Kidney epithelial cell (primary cell): ENCODE data around the gene DLGAP4. TPM values are rescaled to one million over a fixed set of nuclear protein-coding genes. Genes with fewer than 3 reads are reported as not detected.

Experiments used
- DNase-seq: peaks from one replicate; pipeline ENCODE4 v3.0.0-alpha.2; 2010; ENCODE audit warnings: low read depth
- H3K27me3 ChIP-seq: 2 replicates; pipeline ENCODE4 v1.6.0; 2011; ENCODE audit warnings: low read length; ENCODE audit not compliant: control insufficient read depth, insufficient read depth
- H3K36me3 ChIP-seq: 2 replicates; pipeline ENCODE4 v1.5.1; 2011; ENCODE audit warnings: low read length; ENCODE audit not compliant: control insufficient read depth, insufficient read depth
- H3K4me3 ChIP-seq: 2 replicates; pipeline ENCODE4 v1.5.1; 2011; ENCODE audit warnings: low read depth, mild to moderate bottlenecking, control low read depth, low read length
- total RNA-seq: library from RNA; depleted of rRNA; stranded (reverse); fragments of >200 nt; gene quantifications from 2 replicates; pipeline ENCODE4 v1.2.3, GENCODE V29; 2015
- TF ChIP-seq, protein P1 (sequence below): IDR thresholded peaks from 2 replicates; pipeline ENCODE4 v1.5.1; 2011; ENCODE audit warnings: mild to moderate bottlenecking, moderate library complexity, low read length, control low read depth, inconsistent platforms; ENCODE audit not compliant: insufficient read depth, poor library complexity, severe bottlenecking

The DLGAP4 gene
- total RNA-seq, 1 donor from 2014 or later, result 78.4 TPM

DNA sequence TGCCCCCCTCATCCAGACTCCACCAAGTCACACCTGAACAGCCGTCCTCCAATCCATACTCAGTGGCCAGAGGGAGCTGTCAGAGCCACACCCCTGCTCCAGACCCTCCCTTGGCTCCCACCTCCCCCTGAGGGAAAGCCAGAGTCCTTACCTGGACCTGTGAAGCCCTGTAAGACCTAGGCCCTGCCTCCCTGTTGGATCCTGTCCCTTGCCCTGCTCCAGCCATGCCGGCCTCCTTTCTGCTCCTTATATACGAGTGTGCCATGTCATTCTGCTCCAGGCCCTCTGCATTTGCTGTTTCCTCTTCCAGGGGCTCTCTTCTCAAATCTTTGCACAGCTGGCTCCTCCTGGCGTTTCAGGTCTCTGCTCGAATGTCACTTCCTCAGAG lies 134.9 kb downstream of the DLGAP4 start:
- H3K36me3 ChIP-seq, result no peaks in the 10 kb centered on the region
- TF ChIP-seq, protein P1, sequence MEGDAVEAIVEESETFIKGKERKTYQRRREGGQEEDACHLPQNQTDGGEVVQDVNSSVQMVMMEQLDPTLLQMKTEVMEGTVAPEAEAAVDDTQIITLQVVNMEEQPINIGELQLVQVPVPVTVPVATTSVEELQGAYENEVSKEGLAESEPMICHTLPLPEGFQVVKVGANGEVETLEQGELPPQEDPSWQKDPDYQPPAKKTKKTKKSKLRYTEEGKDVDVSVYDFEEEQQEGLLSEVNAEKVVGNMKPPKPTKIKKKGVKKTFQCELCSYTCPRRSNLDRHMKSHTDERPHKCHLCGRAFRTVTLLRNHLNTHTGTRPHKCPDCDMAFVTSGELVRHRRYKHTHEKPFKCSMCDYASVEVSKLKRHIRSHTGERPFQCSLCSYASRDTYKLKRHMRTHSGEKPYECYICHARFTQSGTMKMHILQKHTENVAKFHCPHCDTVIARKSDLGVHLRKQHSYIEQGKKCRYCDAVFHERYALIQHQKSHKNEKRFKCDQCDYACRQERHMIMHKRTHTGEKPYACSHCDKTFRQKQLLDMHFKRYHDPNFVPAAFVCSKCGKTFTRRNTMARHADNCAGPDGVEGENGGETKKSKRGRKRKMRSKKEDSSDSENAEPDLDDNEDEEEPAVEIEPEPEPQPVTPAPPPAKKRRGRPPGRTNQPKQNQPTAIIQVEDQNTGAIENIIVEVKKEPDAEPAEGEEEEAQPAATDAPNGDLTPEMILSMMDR, result no peak
- H3K4me3 ChIP-seq, result no peak overlapping the region
- no peak for DNase-seq
- peaks cover 10% of the 10 kb centered on the region for H3K27me3 ChIP-seq

DNA sequence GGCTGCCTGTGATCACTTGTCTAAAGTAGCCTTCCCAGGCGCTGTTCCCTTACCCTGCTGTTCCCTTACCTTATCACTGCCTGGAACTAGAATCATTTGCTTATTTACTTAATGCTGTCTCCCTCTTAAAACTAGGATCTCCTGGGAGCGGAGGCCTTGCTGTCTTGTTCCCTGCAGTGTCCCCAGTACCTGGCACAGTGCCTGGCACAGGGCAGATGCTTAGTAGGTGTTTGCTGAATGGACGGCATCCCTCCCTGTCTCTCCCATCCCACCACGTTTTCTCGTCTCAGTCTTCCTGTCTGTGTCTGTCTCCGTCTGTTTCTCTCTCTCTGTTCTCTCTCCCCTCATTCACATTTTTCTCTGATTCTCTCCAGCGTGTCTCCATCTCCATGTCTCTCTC lies 135.3 kb downstream of the DLGAP4 start:
- Histone ChIP-seq H3K4me3 (no peak overlapping the region), H3K27me3 (peaks cover 7% of the 10 kb centered on the region), H3K36me3 (no peaks in the 10 kb centered on the region)
- DNase-seq, result no peak
- TF ChIP-seq, protein P1, result no peak

DNA sequence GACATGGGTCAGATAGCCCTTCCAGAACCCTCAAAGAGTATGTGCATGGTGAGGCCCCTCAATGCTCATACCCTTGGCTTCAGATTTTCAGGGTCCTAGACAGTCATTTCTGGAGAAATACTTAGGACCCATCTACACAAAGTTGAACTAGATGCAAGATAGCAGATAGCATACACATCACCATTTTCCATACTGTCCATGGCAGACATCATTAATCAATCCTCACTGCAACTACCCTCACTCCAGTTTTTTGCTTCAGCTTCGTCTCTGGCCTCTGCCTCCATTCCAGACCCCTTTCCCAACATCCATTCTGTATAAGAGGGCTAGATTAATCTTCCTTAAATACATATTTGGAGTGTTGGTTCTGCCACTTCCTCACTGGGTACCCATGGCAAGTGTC lies 139.7 kb downstream of the DLGAP4 start:
- no peak for DNase-seq
- TF ChIP-seq, protein P1, result no peak
- Histone ChIP-seq H3K4me3 (no peak overlapping the region), H3K27me3 (peaks cover 4% of the 10 kb centered on the region), H3K36me3 (no peaks in the 10 kb centered on the region)

DNA sequence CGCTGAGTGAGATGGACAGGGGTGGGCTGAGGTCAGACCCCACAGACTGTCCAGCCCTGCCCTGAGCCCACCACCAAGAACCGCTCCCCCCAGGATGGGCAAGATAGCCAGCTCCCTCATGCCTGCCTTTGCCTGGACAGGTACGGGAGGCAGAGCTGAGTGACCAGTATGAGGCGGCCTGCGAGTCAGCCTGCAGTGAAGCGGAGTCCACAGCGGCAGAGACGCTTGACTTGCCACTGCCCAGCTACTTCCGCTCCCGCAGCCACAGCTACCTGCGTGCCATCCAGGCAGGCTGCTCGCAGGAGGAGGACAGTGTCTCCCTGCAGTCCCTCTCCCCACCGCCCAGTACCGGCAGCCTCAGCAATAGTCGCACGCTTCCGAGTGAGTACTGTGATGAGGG lies 140.4 kb downstream of the DLGAP4 start:
- no peak overlapping the region for H3K4me3 ChIP-seq
- DNase-seq, result no peak
- no peaks in the 10 kb centered on the region for H3K36me3 ChIP-seq
- TF ChIP-seq, protein P1, result no peak
- H3K27me3 ChIP-seq, result peaks cover 4% of the 10 kb centered on the region

DNA sequence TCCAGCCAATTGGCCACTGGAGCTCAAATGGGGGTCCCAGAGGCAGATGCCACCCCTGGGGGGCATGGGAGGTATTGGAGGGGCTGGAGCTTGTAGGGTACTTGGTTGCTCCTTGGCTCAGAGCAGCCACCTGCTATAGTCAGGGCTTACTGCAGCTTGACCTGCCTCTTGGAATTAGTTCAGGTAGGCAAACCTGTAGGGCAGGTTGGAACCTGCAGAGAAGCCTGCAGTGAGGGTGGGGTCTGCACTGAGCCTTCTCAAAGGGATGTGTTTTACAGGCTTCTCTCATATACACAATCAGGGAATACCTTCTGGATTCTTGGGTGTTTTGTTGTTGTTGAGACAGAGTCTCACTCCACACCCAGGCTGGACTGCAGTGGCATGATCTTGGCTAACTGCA lies 141.0 kb downstream of the DLGAP4 start:
- TF ChIP-seq, protein P1, result no peak
- no peaks in the 10 kb centered on the region for H3K36me3 ChIP-seq
- no peak overlapping the region for H3K4me3 ChIP-seq
- DNase-seq, result no peak
- peaks cover 4% of the 10 kb centered on the region for H3K27me3 ChIP-seq

DNA sequence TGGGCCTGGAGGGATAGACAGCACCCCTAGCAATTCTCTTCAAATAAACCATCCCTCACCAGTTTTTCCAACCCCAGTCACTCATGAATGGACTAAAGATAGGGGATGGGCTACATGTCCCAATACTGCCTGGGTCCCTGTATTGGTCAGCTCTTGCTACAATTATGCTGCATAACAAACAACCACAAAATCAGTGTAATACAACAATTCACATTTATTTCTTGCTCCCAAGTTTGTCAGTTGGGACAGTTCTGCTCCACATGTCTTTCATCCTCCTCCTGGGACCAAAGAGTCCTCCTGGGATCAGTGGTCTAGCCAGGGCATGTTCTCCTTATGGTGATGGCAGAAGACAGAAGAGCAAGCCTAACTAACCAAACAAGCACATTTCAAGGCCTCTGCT lies 143.5 kb downstream of the DLGAP4 start:
- Histone ChIP-seq H3K4me3 (no peak overlapping the region), H3K27me3 (peaks cover 6% of the 10 kb centered on the region), H3K36me3 (no peaks in the 10 kb centered on the region)
- TF ChIP-seq, protein P1, result no peak
- DNase-seq, result no peak
